Stimulated activated CD8-positive, alpha-beta memory T cell treated with anti-CD3 and anti-CD28 coated beads, Interleukin-12 subunit alpha, Interleukin-12 subunit beta, amount 100 ng/mL, for 1 hour (primary cell): ENCODE measurements around the gene VIPR2.
"Not testable (repeated sequence)": the region's sequence is repeated elsewhere in the genome, so short reads cannot be mapped to it uniquely, and the experiment has no call there.

Source experiments
- DNase-seq: peaks from one replicate; pipeline ENCODE4 v3.0.0-alpha.2; 2020; ENCODE audit warnings: low read depth

The VIPR2 gene

GRCh38 chr7:159104188-159104920 lies 40.3 kb downstream of the VIPR2 start:
- DNase-seq: no peak

- DNase-seq: no peak
These were observed 41.1 kb downstream of the VIPR2 start for GRCh38 chr7:159103382-159104187.

- no peak for DNase-seq
These were observed 41.8 kb downstream of the VIPR2 start for GRCh38 chr7:159102681-159103381.

GRCh38 chr7:159101661-159102091 lies 43.0 kb downstream of the VIPR2 start:
- DNase-seq: not testable (repeated sequence)

- DNase-seq: not testable (repeated sequence)
These were observed 43.6 kb downstream of the VIPR2 start for GRCh38 chr7:159101083-159101395.

GRCh38 chr7:159100281-159101082 lies 44.2 kb downstream of the VIPR2 start:
- not testable (repeated sequence) for DNase-seq

- no peak for DNase-seq
These were observed 44.9 kb downstream of the VIPR2 start for GRCh38 chr7:159099711-159100231.

- DNase-seq: no peak
These were observed 45.6 kb downstream of the VIPR2 start for GRCh38 chr7:159098811-159099655.

GRCh38 chr7:159098424-159098786 lies 46.3 kb downstream of the VIPR2 start:
- DNase-seq: no peak

- DNase-seq: no peak
These were observed 46.8 kb downstream of the VIPR2 start for GRCh38 chr7:159097661-159098423.

- DNase-seq: no peak
These were observed 47.7 kb downstream of the VIPR2 start for GRCh38 chr7:159096736-159097581.

- no peak for DNase-seq
These were observed 48.7 kb downstream of the VIPR2 start for GRCh38 chr7:159095979-159096411.

GRCh38 chr7:159094919-159095915 lies 49.5 kb downstream of the VIPR2 start:
- no peak for DNase-seq

- no peak for DNase-seq
These were observed 50.5 kb downstream of the VIPR2 start for GRCh38 chr7:159094023-159094740.

GRCh38 chr7:159093351-159093971 lies 51.2 kb downstream of the VIPR2 start:
- DNase-seq: no peak

GRCh38 chr7:159092701-159093121 lies 52.0 kb downstream of the VIPR2 start:
- no peak for DNase-seq
